GM18526 (cell line): Measurements from ENCODE around the gene GOLGA6B.

Experiments
- POLR2A ChIP-seq: IDR thresholded peaks from 3 replicates; pipeline ENCODE4 v1.6.1; 2011; ENCODE audit not compliant: insufficient read length; ENCODE audit errors: extremely low read depth

The GOLGA6B gene

DNA sequence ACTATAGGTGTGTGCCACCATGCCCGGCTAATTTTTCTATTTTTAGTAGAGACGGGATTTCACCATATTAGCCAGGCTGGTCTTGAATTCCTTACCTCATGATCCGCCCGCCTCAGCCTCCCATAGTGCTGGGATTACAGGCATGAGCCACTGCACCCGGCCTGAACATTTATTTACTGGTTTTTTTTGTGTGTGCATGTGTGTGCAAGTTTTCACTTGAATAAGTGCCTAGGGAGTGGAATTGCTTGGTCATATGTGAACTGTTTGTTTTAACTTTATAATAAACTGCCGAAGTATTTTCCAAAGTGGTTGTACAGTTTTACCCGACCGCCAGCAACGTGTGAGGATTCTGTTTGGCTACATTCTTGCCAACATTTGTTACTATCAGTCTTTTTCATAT, 45.6 kb downstream of the GOLGA6B start:
- TF ChIP-seq POLR2A, result no peak

GRCh38 chr15:72706266-72706665, 51.8 kb downstream of the GOLGA6B start:
- no peak for TF ChIP-seq POLR2A
